Measurements from ENCODE around the gene KCNJ18.
"Not testable (repeated sequence)": the region's sequence is repeated elsewhere in the genome, so short reads cannot be mapped to it uniquely, and the experiment has no call there.

- TF ChIP-seq CTCF, POLR2A (IDR thresholded peaks at IDR 0.05): not testable (repeated sequence)
These were observed 8.4 kb upstream of the KCNJ18 start for GRCh38 chr17:21683897-21684296.

Data from Peyer's patch (tissue), 4 donors.